BE2C (cell line): ENCODE data around the gene SPATA6.

ENCODE experiments used
- DNase-seq: peaks from one replicate; pipeline ENCODE4 v3.0.0-alpha.2; 2020
- H3K27me3 ChIP-seq: fragments of 250-450 bp; sonication (Bioruptor Pico); 2 replicates; pipeline ENCODE4 v1.5.1; 2020; ENCODE audit warnings: mild to moderate bottlenecking
- H3K36me3 ChIP-seq: fragments of 250-450 bp; sonication (Bioruptor Pico); 2 replicates; pipeline ENCODE4 v1.5.1; 2020; ENCODE audit warnings: mild to moderate bottlenecking
- H3K4me1 ChIP-seq: fragments of 250-450 bp; sonication (Bioruptor Pico); 2 replicates; pipeline ENCODE4 v1.5.1; 2020
- H3K4me3 ChIP-seq: 2 replicates; pipeline ENCODE4 v1.5.1; 2011; ENCODE audit warnings: low read depth, low read length
- H3K9me3 ChIP-seq: fragments of 250-450 bp; sonication (Bioruptor Pico); 2 replicates; pipeline ENCODE4 v1.5.1; 2020
- TF ChIP-seq, protein P1 (sequence below): IDR thresholded peaks from 2 replicates; pipeline ENCODE4 v1.5.1; 2012; ENCODE audit warnings: mild to moderate bottlenecking, low read depth, low read length

SPATA6 gene

DNA sequence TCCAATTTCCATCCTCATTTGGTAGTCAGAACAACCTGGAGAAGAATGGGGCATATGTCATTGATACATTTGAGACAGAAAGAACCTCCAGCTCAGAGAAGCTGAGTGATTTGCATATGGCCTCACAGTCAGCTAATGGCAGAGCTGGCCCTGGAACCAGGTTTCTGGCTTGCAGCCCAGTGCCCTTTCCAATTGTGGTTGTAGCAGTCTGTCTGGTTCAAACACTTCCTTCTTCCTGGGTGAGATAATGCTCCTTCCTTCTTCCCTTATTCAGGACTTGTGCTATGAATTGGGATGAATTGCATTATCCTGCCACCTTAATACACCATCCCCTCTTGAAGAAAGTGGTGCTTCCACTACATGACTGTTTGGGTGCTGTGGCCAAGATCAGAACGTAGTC lies 225.3 kb downstream of the SPATA6 start:
- Histone ChIP-seq H3K9me3 (no peaks in the 10 kb centered on the region), H3K36me3 (no peaks in the 10 kb centered on the region), H3K27me3 (no peaks in the 10 kb centered on the region), H3K4me3 (no peak overlapping the region), H3K4me1 (no peaks in the 10 kb centered on the region)
- TF ChIP-seq, protein P1, sequence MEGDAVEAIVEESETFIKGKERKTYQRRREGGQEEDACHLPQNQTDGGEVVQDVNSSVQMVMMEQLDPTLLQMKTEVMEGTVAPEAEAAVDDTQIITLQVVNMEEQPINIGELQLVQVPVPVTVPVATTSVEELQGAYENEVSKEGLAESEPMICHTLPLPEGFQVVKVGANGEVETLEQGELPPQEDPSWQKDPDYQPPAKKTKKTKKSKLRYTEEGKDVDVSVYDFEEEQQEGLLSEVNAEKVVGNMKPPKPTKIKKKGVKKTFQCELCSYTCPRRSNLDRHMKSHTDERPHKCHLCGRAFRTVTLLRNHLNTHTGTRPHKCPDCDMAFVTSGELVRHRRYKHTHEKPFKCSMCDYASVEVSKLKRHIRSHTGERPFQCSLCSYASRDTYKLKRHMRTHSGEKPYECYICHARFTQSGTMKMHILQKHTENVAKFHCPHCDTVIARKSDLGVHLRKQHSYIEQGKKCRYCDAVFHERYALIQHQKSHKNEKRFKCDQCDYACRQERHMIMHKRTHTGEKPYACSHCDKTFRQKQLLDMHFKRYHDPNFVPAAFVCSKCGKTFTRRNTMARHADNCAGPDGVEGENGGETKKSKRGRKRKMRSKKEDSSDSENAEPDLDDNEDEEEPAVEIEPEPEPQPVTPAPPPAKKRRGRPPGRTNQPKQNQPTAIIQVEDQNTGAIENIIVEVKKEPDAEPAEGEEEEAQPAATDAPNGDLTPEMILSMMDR: no peak
- DNase-seq: peak; percentile 31
